ENCODE measurements around the gene ETDA.
"Not testable (repeated sequence)": the region's sequence is repeated elsewhere in the genome, so short reads cannot be mapped to it uniquely, and the experiment has no call there.

Gene ETDA

DNA sequence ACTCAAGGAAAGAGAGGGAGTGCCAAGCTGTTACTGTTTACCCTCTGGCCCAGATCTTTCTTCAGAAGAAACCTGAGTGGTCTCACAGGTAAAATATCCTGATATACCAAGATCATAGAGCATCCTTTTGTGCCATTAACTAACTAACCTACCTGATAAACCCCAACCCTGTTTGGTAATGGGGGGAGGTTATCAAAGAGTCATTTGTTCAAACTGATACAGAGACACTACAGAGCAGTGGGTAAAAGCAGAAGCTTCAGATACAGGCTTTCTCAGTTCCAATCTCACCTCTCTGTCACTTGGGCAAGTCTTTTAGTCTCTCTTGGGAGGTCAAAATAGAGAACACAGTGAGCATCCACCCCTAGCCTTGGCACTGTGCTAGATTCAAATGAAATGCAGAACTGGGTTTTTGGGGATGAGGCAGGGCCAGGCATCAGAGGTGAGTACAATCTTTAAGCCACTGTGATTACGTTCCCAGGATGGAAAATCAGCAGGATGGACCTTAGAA, at the start of gene ETDA:
ETDA (plus strand) TSS at position 51 of the 508 bp plus-strand sequence. CDS start 1,216 bp downstream, outside the sequence.
- not testable (repeated sequence) for FAIRE-seq

DNA sequence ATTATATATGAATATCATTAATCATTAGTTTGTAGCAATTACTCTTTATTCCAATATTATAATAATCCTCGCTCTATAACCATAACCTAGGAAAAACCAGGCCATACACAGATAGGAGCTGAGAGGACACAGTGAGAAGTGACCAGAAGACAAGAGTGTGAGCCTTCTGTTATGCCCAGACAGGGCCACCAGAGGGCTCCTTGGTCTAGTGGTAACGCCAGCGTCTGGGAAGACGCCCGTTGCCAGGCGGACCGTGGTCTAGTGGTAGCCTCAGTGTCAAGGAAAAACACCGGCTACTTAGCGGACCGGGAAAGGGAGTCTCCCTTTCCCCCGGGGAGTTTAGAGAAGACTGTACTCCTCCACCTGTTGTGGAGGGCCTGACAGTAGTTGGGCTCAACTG, 45.4 kb upstream of the ETDA start:
- not testable (repeated sequence) for FAIRE-seq

GRCh38 chrX:135213200-135213844, 38.5 kb upstream of the ETDA start:
- FAIRE-seq, result no peak

DNA sequence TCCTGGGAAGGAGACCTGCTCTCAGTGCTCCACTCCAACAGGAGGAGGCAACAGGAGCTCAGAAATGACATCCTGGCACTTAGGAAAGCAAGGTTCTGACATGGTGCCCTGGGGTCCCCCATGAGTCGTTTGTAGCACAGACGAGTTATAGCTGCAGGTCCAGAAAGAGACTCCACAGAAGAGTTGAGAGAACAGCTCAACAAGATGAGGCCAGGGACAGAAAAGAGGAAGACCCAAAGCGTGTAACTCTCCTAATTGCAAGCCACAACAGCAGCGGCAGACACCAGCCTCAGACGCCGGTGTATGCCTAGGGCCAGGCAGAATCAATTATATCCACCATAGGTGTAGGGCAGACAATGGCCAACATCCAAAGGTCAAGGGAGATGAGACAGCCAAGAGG, 5.9 kb upstream of the ETDA start:
- FAIRE-seq, result not testable (repeated sequence)

DNA sequence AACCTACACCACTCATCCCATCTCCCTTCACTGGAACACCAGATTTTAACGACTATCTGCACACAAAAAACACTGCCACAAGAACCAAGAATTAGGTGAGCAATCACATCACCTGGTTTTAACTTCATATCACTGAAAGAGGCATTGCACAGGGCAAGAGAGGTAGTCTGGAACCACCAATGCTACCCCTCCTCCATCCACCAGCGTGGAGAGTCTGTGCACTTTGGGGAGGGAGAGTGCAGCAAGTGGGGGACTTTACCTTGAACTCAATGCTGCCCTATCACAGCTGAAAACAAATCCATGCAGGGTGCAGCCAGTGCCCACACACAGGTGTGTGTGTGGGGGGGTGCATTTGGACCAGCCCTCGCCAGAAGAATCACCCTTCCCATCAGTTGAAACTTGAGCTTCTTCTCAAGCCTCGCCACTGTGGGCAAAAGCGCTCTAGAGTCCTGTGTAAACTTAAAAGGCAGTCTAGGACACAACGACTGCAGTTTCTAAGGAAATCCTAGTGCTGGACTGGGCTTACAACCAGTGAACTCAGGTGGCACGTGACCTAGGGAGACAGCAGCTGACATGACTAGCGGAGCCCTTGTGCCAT, 4.3 kb downstream of the ETDA start:
- not testable (repeated sequence) for FAIRE-seq

- no peak for FAIRE-seq
Observed at GRCh38 chrX:135256923-135257322, 5.1 kb downstream of the ETDA start.

- no peak for FAIRE-seq
Observed at GRCh38 chrX:135257469-135257868, 5.6 kb downstream of the ETDA start.

DNA sequence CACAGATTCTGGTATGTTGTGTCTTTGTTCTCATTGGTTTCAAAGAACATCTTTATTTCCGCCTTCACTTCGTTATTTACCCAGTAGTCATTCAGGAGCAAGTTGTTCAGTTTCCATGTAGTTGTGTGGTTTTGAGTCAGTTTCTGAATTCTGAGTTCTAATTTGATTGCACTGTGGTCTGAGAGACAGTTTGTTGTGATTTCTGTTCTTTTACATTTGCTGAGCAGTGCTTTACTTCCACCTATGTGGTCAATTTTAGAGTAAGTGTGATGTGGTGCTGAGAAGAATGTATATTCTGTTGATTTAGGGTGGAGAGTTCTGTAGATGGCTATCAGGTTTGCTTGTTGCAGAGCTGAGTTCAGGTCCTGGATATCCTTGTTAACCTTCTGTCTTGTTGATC, 9.1 kb downstream of the ETDA start:
- FAIRE-seq, result not testable (repeated sequence)

- not testable (repeated sequence) for FAIRE-seq
Observed at GRCh38 chrX:135263376-135263775, 11.5 kb downstream of the ETDA start.

DNA sequence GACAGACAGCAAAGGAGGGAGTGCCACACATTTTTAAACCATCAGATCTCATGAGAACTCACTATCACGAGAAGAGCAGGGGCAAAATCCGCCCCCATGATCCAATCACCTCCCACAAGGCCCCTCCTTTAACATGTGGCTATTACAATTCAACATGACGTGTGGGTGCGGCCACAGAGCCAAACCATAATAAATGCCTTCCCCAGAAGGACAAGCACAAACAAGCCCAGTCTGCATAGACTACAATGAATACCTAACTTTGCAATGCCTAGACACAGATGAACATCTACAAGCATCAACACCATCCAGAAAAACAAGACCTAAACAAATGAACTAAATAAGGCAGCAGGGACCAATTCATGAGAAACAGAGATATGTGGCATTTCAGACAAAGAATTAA, 12.3 kb downstream of the ETDA start:
- FAIRE-seq, result no peak

GRCh38 chrX:135273162-135273561, 21.3 kb downstream of the ETDA start:
- no peak for FAIRE-seq

GRCh38 chrX:135275973-135276372, 24.1 kb downstream of the ETDA start:
- no peak for FAIRE-seq

- FAIRE-seq, result no peak
Observed at GRCh38 chrX:135287266-135287823, 35.5 kb downstream of the ETDA start.

DNA sequence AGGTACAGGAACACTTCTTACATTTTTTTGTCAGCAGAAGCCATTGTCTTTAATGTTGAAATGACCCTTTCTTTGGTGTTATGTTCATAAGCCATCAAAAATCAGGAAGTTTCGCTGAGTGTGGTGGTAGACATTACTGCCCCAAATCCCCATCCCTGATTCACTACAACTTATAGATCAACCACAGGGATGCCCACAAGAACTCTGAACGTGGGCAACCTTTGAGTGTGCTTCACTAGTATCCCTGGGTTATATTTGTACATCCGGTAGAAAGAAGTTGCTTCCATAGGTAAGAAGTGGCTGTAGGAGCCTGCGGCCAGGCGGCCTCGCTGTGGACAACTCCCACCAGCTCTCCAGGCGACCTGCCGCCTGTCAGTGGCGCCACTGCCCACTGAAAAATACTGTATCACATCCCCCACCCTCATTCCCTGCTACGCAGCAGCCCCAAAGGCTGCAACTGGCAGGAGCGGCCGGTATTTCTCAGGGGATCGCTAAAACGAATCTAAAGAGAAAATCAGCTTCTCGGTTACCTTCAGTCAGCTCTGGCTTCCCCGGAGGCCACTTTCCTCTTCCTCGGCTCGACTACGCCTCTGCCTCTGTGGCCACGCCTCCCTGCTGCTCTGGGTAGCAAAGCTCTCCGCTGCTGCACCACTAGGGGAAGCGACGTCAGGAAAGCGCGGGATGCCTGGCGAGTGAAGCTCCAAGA, 43.5 kb downstream of the ETDA start:
- no peak for FAIRE-seq

DNA sequence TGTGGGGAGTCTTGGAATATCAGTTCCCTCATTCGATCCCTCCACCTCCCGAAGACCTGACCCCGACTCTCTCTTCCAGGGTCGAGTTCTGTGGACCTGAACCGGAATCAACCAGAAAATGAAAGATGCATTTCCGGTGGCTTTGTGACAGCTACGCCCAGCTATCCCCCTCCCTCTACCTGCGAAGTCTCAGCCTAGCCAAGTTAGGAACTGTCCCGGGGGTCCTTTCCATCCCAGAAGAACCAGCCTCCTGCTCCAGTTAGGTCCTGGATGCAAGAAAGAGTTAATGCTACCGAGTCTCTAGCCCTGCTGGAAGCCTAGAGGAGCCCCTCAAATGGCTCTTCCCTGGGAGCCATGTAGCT, 44.1 kb downstream of the ETDA start:
- no peak for FAIRE-seq

GRCh38 chrX:135302269-135302873, 50.5 kb downstream of the ETDA start:
- FAIRE-seq, result no peak

Data from endometrium (tissue), 2 donors.